Right lobe of liver (tissue), 6 donors: ENCODE data around the gene ERGIC2. TPM values are rescaled to one million over a fixed set of nuclear protein-coding genes. Genes with fewer than 3 reads are reported as not detected.

ENCODE experiments used
- ATAC-seq, 4 donors: fragments of 200-7000 bp; cut with Tn5 transposase; one replicate each; pipeline ENCODE4 v1.9.1; 2020; ENCODE audit warnings: mild to moderate bottlenecking in 4 of 4, moderate library complexity in 4 of 4
- DNase-seq, 3 donors: peaks; one replicate each; pipeline ENCODE4 v3.0.0-alpha.2; 2020
- H3K27ac ChIP-seq, 3 donors: fragments of 200-600 bp; one replicate each; pipeline ENCODE4 v1.8.0; 2022
- H3K27me3 ChIP-seq, 2 donors: fragments of 200-600 bp; one replicate each; pipeline ENCODE4 v1.8.0; 2022
- H3K36me3 ChIP-seq, 4 donors: fragments of 200-600 bp; sonication (generic) in 1 of 4; one replicate each; pipeline versions ENCODE4 v1.5.1 to v1.8.0; 2017 to 2022; ENCODE audit warnings: control low read depth in 1 of 4
- H3K4me1 ChIP-seq, 4 donors: fragments of 200-600 bp; sonication (generic) in 1 of 4; one replicate each; pipeline versions ENCODE4 v1.5.1 to v1.8.0; 2017 to 2022; ENCODE audit warnings: control low read depth in 1 of 4
- H3K4me3 ChIP-seq, 3 donors: fragments of 200-600 bp; one replicate each; pipeline ENCODE4 v1.8.0; 2022
- H3K9me3 ChIP-seq, 4 donors: fragments of 200-600 bp; sonication (generic) in 1 of 4; one replicate each; pipeline versions ENCODE4 v1.5.1 to v1.8.0; 2017 to 2022; ENCODE audit warnings: control low read depth in 1 of 4
- POLR2A ChIP-seq: fragments of 450-650 bp; IDR thresholded peaks from one replicate; pipeline ENCODE4 v1.6.1; 2017; ENCODE audit warnings: antibody characterized with exemption, mild to moderate bottlenecking
- WGBS: methylation state at CpG from one replicate; pipeline ENCODE4 v1.1.6; 2018; ENCODE audit warnings: low coverage, low lambda C conversion rate; ENCODE audit not compliant: insufficient coverage; ENCODE audit errors: missing lambda C conversion rate; 5-methylcytosine and 5-hydroxymethylcytosine counted together
- intact Hi-C, 2 donors: fragments of 100-400 bp; cut with DNase I; formaldehyde crosslinking; loops; one replicate each; pipeline versions ENCODE4 v1.11.2 to v1.14.1; 2022
- total RNA-seq, 6 experiments: library from RNA; depleted of rRNA in 2 of 6; stranded (reverse); fragments of >200 nt in 2 of 6; fragmentation: NEBNext Ultra II Directional in 3 of 6; extraction: Animal tissue kit (Norgen Biotek cat#: 25700) in 3 of 6; gene quantifications; one replicate each; pipeline versions ENCODE4 v1.1.0 to v1.2.4, GENCODE V29; 2016 to 2023
- TF ChIP-seq, protein P1 (sequence below), 4 donors: fragments of 200-600 bp in 3 of 4; fragments of 450-650 bp in 1 of 4; IDR thresholded peaks; one replicate each; pipeline versions ENCODE4 v1.5.1 to v1.8.0; 2016 to 2022; ENCODE audit warnings: antibody characterized with exemption in 4 of 4, mild to moderate bottlenecking in 2 of 4
- donor health status: DM: no; HTN: yes; CAD: no.
- donor health status: DM: no; HTN: no; CAD: no.
- donor health status: DM: no; HTN: no; CAD: no.
- donor health status: DM: no; HTN: yes; CAD: no.
- donor health status: DM: no; HTN: yes; CAD: no.

ERGIC2 gene
- total RNA-seq, 6 experiments from 2014 or later: 27.8 to 54.1 (median 38.6) TPM

DNA sequence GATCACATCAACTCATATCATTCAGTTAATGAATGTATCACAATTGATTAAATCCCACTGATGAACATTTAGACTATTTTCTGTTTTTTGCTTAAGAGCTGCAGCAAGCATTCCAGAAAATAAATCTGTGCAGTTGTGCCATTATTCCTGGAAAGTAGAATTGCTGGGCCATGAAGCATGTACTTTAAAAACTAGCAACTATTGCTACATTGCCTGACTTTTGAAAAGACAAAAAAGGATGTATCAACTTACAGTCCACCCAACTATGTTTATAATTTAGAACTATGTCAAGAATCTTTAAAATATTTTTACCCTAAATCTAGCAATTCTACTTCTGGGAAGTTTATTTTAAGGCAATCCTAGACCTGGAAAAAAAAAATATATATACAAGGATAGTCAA lies 33.4 kb upstream of the ERGIC2 start:
- intact Hi-C loops: no loop called here
- H3K27ac ChIP-seq: no peak overlapping the region
- no peak for DNase-seq
- no peak overlapping the region for H3K4me3 ChIP-seq
- no peaks in the 10 kb centered on the region for H3K4me1 ChIP-seq
- no peak for ATAC-seq
- no peaks in the 10 kb centered on the region for H3K27me3 ChIP-seq
- no peaks in the 10 kb centered on the region for H3K9me3 ChIP-seq
- TF ChIP-seq, protein P1, sequence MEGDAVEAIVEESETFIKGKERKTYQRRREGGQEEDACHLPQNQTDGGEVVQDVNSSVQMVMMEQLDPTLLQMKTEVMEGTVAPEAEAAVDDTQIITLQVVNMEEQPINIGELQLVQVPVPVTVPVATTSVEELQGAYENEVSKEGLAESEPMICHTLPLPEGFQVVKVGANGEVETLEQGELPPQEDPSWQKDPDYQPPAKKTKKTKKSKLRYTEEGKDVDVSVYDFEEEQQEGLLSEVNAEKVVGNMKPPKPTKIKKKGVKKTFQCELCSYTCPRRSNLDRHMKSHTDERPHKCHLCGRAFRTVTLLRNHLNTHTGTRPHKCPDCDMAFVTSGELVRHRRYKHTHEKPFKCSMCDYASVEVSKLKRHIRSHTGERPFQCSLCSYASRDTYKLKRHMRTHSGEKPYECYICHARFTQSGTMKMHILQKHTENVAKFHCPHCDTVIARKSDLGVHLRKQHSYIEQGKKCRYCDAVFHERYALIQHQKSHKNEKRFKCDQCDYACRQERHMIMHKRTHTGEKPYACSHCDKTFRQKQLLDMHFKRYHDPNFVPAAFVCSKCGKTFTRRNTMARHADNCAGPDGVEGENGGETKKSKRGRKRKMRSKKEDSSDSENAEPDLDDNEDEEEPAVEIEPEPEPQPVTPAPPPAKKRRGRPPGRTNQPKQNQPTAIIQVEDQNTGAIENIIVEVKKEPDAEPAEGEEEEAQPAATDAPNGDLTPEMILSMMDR (IDR thresholded peaks at IDR 0.05): no peak
- TF ChIP-seq POLR2A: no peak
- H3K36me3 ChIP-seq: no peaks in the 10 kb centered on the region

DNA sequence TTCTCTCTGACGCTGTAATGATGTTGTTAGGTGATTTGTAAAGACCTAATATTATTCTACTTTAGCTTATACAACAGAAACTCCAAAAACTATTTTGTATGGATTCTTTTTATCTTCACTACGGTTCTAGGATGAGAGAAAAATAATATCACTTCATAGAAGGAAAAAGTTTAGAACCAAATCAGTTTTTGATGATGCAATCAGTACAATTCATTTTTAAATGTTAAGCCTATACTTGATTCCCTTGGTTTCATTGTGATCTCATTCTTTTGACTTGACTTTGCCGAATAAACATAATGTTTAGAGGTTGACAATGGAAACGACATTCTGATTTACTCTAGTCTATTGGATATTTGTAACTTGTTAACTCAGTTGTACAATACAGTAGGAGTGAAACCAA lies 24.6 kb upstream of the ERGIC2 start:
- no peaks in the 10 kb centered on the region for H3K27me3 ChIP-seq
- no peak for DNase-seq
- ATAC-seq: no peak
- intact Hi-C loops: no loop called here
- 36% methylated on average over 4 of the region's 4 CpGs for WGBS
- no peaks in the 10 kb centered on the region for H3K4me1 ChIP-seq
- no peaks in the 10 kb centered on the region for H3K9me3 ChIP-seq
- H3K27ac ChIP-seq: no peak overlapping the region
- TF ChIP-seq, protein P1 (IDR thresholded peaks at IDR 0.05): no peak
- no peaks in the 10 kb centered on the region for H3K36me3 ChIP-seq
- H3K4me3 ChIP-seq: no peak overlapping the region

DNA sequence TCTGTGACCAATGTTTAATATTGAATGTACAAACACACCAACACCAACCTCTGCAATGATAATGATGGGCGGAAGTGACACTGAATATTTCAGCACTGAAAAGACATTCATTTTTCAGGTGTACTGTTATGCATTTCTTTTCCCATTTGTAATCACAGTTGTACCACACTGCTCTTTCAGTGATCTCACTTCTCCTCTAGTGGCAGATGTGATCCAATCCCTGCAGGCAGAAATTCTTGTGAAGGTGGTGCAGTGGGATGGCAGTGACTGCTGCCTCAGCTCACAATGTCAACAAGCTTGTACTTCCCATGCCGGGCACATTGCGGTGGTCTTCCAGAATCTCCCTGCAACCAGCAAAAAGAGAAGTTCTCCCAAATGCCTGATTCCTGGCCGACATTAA lies 23.0 kb upstream of the ERGIC2 start:
- DNase-seq (no peak), ATAC-seq (no peak)
- intact Hi-C loops: no loop called here
- H3K4me3 ChIP-seq: no peak overlapping the region
- no peaks in the 10 kb centered on the region for H3K27me3 ChIP-seq
- no peaks in the 10 kb centered on the region for H3K4me1 ChIP-seq
- no peaks in the 10 kb centered on the region for H3K36me3 ChIP-seq
- H3K9me3 ChIP-seq: no peaks in the 10 kb centered on the region
- WGBS: 73% methylated on average over 4 of the region's 4 CpGs
- no peak overlapping the region for H3K27ac ChIP-seq
- TF ChIP-seq, protein P1 (IDR thresholded peaks at IDR 0.05): no peak
- TF ChIP-seq POLR2A: no peak

DNA sequence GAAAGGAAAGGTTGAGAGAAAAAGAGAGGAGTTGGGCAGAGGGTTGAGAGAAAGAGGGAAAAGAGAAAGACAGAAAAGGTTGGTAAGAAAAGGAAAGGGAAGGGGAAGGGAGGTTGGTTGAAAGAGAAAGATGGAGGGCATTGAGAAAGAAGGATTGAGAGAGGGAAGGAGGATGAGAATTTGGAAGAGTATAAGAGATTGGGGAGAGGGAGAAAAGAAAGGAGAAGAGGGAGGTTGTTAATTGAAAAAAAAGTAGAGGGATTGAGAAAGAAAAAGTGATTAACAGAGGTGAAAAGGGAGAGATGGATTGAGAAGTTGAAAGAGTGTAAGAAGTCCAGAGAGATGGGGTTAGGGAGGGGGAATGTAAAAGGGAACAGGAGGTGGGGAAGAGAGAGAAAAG lies 21.5 kb upstream of the ERGIC2 start:
- intact Hi-C loops: no loop called here
- no peaks in the 10 kb centered on the region for H3K27me3 ChIP-seq
- no peak overlapping the region for H3K4me3 ChIP-seq
- H3K4me1 ChIP-seq: no peaks in the 10 kb centered on the region
- no peaks in the 10 kb centered on the region for H3K36me3 ChIP-seq
- ATAC-seq: no peak
- no peaks in the 10 kb centered on the region for H3K9me3 ChIP-seq
- no peak for DNase-seq
- H3K27ac ChIP-seq: no peak overlapping the region
- TF ChIP-seq, protein P1 (IDR thresholded peaks at IDR 0.05): no peak
- no peak for TF ChIP-seq POLR2A

DNA sequence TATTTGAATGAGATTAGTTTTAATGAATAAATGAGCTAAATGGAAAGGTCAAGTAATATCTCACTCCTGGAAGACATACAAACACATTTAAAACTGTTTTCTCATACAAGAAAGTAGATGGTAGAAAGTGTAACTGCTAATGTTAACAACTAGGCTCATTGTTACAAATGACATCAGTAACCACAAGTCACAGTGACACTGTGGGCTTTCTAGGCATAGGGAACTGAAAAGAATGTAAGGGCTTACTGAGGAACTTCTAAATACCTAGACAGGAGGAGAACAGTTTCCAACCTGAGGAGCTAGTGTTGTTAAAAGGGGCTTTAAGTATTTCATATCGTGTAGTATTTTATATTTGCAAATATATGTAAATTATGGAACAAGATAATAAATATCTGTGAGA lies 17.5 kb upstream of the ERGIC2 start:
- H3K27me3 ChIP-seq: no peaks in the 10 kb centered on the region
- H3K9me3 ChIP-seq: no peaks in the 10 kb centered on the region
- ATAC-seq: no peak
- peaks cover 0 to 1% (median 0%) of the 10 kb centered on the region in 4 donors for H3K36me3 ChIP-seq
- no peaks in the 10 kb centered on the region for H3K4me1 ChIP-seq
- H3K27ac ChIP-seq: no peak overlapping the region
- 57% methylated on average over 1 of the region's 1 CpG for WGBS
- DNase-seq: no peak
- intact Hi-C loops: no loop called here
- H3K4me3 ChIP-seq: no peak overlapping the region
- TF ChIP-seq, protein P1 (IDR thresholded peaks at IDR 0.05): no peak
- no peak for TF ChIP-seq POLR2A
